GM19043 (cell line): ENCODE measurements around the gene DAB2IP.

Source experiments
- ATAC-seq: cut with Tn5 transposase; IDR thresholded peaks from one replicate; pipeline ENCODE4 v1.9.1; 2021; ENCODE audit warnings: low read depth; ENCODE audit not compliant: unreplicated experiment

The DAB2IP gene

GRCh38 chr9:121752929-121753328 lies 101.5 kb downstream of the DAB2IP start:
- no peak for ATAC-seq

- no peak for ATAC-seq
Measured at GRCh38 chr9:121753802-121754654, 102.6 kb downstream of the DAB2IP start.

- ATAC-seq: no peak
Measured at GRCh38 chr9:121754655-121755436, 103.4 kb downstream of the DAB2IP start.

DNA sequence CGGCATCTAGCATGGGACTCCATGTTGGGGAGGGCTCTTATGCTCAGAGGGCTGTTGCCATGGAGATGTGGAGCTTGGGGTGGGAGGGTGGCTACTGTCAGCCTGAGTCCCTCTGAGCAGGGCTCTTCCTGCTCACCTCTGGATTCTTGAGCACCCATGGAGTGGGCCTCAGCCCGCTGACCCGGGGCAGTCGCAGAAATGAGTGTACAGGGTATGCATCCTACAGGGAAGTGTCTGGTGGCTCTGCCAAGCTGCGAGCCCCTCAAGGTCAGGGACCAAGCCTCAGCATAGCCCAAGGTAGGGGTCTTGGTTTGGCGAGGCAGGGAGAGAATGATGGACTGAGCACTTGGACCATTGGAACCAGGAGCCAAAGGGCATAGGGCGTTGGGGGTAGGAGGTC lies 104.1 kb downstream of the DAB2IP start:
- ATAC-seq: no peak

GRCh38 chr9:121756474-121757280 lies 105.2 kb downstream of the DAB2IP start:
- ATAC-seq: no peak

GRCh38 chr9:121757281-121757585 lies 105.8 kb downstream of the DAB2IP start:
- ATAC-seq: no peak

DNA sequence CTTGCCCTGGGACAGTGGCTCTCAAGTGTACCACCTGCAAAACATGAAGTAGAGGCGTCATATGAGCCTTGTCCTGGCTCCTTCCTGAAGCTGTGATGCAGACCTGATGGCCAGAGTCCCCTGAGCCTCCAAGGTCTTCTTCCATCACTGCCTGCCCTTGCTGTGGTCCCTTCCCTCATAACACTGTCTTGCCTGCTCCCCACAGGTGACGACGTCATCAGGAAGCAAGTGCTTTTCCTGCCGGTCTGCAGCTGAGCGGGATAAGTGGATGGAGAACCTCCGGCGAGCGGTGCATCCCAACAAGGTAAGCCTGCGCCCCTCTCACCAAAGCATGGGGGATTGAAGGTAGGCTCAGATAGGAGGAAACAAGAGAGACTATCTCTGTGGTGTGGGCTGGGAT lies 107.3 kb downstream of the DAB2IP start:
- no peak for ATAC-seq

DNA sequence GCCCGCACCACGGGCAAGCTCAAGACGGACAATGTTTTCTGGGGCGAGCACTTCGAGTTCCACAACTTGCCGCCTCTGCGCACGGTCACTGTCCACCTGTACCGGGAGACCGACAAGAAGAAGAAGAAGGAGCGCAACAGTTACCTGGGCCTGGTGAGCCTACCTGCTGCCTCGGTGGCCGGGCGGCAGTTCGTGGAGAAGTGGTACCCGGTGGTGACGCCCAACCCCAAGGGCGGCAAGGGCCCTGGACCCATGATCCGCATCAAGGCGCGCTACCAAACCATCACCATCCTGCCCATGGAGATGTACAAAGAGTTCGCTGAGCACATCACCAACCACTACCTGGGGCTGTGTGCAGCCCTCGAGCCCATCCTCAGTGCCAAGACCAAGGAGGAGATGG lies 108.6 kb downstream of the DAB2IP start:
- no peak for ATAC-seq

- ATAC-seq: no peak
Measured at GRCh38 chr9:121760571-121760970, 109.1 kb downstream of the DAB2IP start.

DNA sequence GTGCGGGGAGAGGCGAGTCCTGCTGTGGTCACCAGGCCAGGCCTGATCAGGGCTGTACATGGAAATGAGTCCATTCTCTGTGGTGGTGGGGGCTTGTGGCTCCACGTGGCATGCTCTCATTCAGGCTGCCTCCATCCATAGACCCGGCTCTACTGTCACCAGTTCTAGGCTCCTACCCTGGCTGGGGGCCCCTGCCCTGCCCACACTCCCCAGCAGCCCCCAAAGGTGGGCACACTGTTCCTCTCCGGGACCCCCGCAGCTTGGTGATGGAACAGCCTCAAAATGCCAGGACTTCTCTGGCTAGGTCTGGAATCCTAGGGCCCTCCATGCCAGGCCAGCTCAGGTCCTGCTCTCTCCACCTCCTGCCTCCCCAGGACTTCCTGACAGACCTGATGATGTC lies 111.7 kb downstream of the DAB2IP start:
- ATAC-seq: no peak

GRCh38 chr9:121763561-121764370 lies 112.3 kb downstream of the DAB2IP start:
- ATAC-seq: no peak

GRCh38 chr9:121764371-121764730 lies 112.9 kb downstream of the DAB2IP start:
- no peak for ATAC-seq

- ATAC-seq: no peak
Measured at GRCh38 chr9:121765021-121765950, 113.9 kb downstream of the DAB2IP start.

- no peak for ATAC-seq
Measured at GRCh38 chr9:121766081-121766683, 114.7 kb downstream of the DAB2IP start.

- ATAC-seq: no peak
Measured at GRCh38 chr9:121767171-121767769, 115.8 kb downstream of the DAB2IP start.

DNA sequence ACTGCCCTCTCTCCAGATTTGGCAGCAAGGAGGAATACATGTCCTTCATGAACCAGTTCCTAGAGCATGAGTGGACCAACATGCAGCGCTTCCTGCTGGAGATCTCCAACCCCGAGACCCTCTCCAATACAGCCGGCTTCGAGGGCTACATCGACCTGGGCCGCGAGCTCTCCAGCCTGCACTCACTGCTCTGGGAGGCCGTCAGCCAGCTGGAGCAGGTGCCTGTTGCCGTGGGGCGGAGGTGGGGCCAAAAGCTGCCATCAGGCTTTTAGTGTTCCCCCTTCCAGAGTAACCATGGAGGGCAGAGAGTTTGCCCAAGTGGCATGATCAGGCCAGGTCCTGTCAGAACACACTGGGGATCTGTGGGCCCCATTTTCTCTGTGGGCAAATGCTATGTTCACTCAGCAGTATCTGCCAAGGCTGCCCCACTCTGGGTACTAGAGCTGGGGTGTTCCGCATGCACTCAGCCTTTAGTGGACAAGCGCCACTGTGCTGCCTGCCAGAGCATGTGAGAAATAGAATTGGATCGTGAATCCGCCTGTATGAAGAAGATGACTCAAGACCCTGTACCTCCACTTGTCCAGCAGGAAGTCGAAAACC lies 117.1 kb downstream of the DAB2IP start:
- no peak for ATAC-seq

DNA sequence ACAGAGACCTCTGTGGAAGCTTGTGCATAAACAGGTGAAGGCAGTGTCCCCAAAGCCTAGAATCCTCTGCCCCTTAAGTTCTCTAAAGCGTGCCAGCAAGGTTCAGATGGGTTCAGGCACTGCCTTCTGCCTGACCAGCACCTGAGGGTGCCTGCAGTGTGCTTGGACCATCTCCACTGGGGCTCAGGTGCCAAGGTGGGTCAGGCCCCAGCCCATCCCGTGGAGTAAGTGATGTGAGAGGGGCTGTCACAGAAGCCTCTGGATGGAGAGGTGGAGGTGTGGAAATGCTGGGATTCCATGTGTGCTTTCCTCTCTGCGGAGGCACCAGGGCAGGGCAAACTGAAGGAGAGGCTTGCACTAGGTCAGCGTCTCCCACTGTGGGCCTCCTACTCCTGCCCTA lies 118.5 kb downstream of the DAB2IP start:
- ATAC-seq: no peak
